Measurements from ENCODE around the gene TNKS2. TPM values are rescaled to one million over a fixed set of nuclear protein-coding genes. Genes with fewer than 3 reads are reported as not detected.

The TNKS2 gene
- polyA plus RNA-seq, 4 donors, result 56.0 to 69.6 (median 62.5) TPM

DNA sequence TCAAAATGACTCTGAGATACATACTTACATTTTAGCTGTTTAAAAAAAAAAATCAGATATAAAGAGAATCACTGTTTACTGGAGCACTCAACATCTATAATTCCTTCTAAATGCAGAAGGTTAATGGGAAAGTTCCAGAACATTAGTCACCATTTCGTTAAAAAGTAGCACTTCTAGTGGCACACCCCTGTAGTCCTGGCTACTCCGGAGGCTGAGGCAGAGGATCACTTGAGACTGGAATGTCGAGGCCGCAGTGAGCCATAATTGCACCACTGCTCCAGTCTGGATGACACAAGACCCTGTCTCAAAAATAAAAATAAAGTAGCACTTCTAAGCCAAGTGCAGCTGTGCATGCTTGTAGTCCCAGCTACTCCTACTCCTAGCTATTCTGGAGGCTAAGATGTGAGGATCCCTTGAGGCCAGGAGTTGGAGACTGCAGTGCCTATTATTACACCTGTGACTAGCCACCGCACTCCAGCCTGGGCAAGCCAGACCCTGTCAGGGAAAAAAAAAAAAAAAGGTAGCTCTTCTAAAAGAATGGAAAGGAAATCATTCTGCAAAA, 108.9 kb downstream of the TNKS2 start:
- no peak for DNase-seq (ENCODE audit: low read depth in 4 of 4, low spot score in 3 of 4)

DNA sequence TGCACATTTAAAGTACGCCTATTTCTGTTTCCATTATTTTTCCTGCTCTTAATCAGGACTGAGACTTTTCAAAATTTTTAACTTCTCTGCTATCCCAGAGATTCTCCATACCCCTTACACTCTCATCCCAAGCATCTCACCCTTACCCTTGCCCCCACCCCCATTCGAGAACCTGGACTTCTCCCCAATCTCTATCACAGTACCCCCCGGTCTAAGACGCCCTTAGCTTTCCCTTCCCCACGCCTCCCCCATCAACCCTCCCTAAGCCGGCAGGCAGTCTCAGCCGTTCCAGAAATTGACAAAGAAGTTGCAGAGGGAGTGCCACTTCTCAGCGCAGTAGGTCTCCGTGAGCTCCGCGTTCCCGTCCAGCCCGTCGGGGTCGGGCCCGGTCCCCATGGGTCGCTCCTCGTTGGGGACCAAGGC, 109.7 kb downstream of the TNKS2 start:
- DNase-seq (ENCODE audit: low read depth in 4 of 4, low spot score in 3 of 4), result no peak

DNA sequence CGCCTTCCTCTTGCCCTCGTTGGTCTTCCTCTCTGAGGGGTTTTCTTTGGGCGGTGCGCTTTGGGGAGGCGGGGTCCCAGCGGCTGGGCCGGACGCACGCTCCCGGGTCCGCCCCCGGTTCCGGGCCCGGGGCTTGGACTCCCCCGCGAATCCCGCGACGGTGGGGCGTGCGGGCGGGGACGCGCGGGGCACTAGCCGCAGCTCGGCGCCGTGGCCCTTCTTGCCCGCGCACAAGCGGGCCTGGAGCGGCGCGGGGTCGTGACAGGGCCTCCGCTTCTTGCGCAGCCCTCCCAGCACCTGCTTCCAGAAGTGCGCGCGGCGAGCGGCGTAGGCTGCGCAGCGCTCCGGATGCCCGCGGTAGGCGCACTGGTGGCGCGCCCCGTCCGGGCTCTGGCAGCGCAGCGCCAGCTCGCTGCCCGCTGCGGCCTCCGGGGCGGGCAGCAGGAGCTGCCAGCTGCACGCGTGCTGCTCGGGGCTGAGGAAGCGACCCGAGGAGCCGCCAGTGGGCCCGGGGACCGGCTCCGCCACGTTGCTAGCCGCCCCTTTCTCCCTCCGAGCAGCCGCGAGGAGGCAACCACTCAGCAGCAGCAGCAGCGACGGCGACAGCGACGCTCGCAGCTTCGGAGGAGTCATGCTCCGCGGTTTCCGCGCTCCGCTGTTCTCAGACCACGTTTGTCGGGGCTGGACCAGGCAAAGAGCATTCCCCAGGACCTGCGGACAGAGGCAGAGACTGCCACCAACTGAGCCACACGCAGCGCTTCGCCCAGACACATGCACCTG, 110.3 kb downstream of the TNKS2 start:
- DNase-seq (ENCODE audit: low read depth in 4 of 4, low spot score in 3 of 4), result peak in 2 of 4 donors; percentile 72 to 74

GRCh38 chr10:91909117-91909677, 111.0 kb downstream of the TNKS2 start, which contains the start of gene FGFBP3:
TSS of gene FGFBP3 (minus strand) at chr10:91909486. CDS start at chr10:91908969, 517 bp downstream.
- DNase-seq (ENCODE audit: low read depth in 4 of 4, low spot score in 3 of 4), result no peak

GRCh38 chr10:91910467-91910866, 112.2 kb downstream of the TNKS2 start:
- DNase-seq (ENCODE audit: low read depth in 4 of 4, low spot score in 3 of 4), result no peak

Other genes starting within 250 kb of the TNKS2 start
- gene PPP1R3C, start 165.4 kb upstream of the TNKS2 start, polyA plus RNA-seq (ENCODE audit: insufficient read length in 4 of 4), result 10 to 100 TPM; 34.8 to 52.5 (median 49.6) TPM
- 1 to 10 TPM; 2.9 to 3.3 (median 3.2) TPM for gene FGFBP3, start 111.1 kb downstream of the TNKS2 start, polyA plus RNA-seq (ENCODE audit: insufficient read length in 4 of 4)
- gene BTAF1, start 125.3 kb downstream of the TNKS2 start, polyA plus RNA-seq (ENCODE audit: insufficient read length in 4 of 4), result 10 to 100 TPM; 38.3 to 58.3 (median 46.4) TPM

Measured in left renal pelvis (tissue), 4 donors.